SKM-1 treated with dmso at 0.1 percent for 144 hours (cell line): ENCODE measurements around the gene EDEM2.
"Not testable (repeated sequence)": the region's sequence is repeated elsewhere in the genome, so short reads cannot be mapped to it uniquely, and the experiment has no call there.

ENCODE experiments used
- DNase-seq: peaks from one replicate; lab custom pipeline; 2025; ENCODE audit not compliant: unreplicated experiment; lab: John Stamatoyannopoulos, UW

The EDEM2 gene

GRCh38 chr20:35087791-35088190 is 59.3 kb downstream of the EDEM2 start:
- DNase-seq = no peak

GRCh38 chr20:35087355-35087754 is 59.8 kb downstream of the EDEM2 start:
- DNase-seq = no peak

GRCh38 chr20:35085477-35086225 is 61.5 kb downstream of the EDEM2 start:
- DNase-seq = no peak

GRCh38 chr20:35084998-35085397 is 62.1 kb downstream of the EDEM2 start:
- DNase-seq = no peak

- not testable (repeated sequence) for DNase-seq
Observed at GRCh38 chr20:35080348-35080642, 66.8 kb downstream of the EDEM2 start.

GRCh38 chr20:35079472-35080347 is 67.4 kb downstream of the EDEM2 start:
- no peak for DNase-seq

- DNase-seq = no peak
Observed at GRCh38 chr20:35077872-35078271, 69.3 kb downstream of the EDEM2 start.

GRCh38 chr20:35077341-35077740 is 69.8 kb downstream of the EDEM2 start:
- DNase-seq = no peak

GRCh38 chr20:35071436-35072153 is 75.5 kb downstream of the EDEM2 start:
- not testable (repeated sequence) for DNase-seq

- no peak for DNase-seq
Observed at GRCh38 chr20:35066194-35066593, 80.9 kb downstream of the EDEM2 start.
